HepG2 (cell line): ENCODE results near the gene CDKN2AIP. TPM values are rescaled to one million over a fixed set of nuclear protein-coding genes. Genes with fewer than 3 reads are reported as not detected.

Source experiments
- ATAC-seq: fragments of 200-7000 bp; cut with Tn5 transposase; 3 replicates; pipeline ENCODE4 v1.9.1; 2020; ENCODE audit warnings: mild to moderate bottlenecking, moderate library complexity
- BruUV-seq: library from RNA; stranded (reverse); fragments of 400-500 nt; replicated peaks from 2 replicates; lab custom pipeline; 2021; lab: Mats Ljungman, UMichigan
- CTCF ChIA-PET: fragments of 300-600 bp; formaldehyde crosslinking; extraction: SDS; loops from one replicate; lab custom pipeline; 2021; ENCODE audit warnings: low total read pairs, inconsistent platforms, low intra/inter-chr PET ratio; lab: Yijun Ruan, JAX
- POLR2A ChIA-PET: fragments of 350-600 bp; sonication (Branson Sonifier 250); formaldehyde crosslinking; loops from one replicate; lab custom pipeline; 2020; ENCODE audit warnings: antibody characterized with exemption, inconsistent platforms; lab: Yijun Ruan, JAX
- DNase-seq: peaks from one replicate; pipeline ENCODE4 v3.0.0-alpha.2; 2015; ENCODE audit warnings: low spot score
- FAIRE-seq: peaks from 3 replicates; lab custom pipeline; 2011; peaks lifted over from hg19 to GRCh38; lab: Jason Lieb, UNC
- H2AFZ ChIP-seq: one replicate; pipeline ENCODE4 v1.6.1; 2011; ENCODE audit warnings: low read length, inconsistent platforms
- H3K27ac ChIP-seq: fragments of 300-600 bp; 3 replicates; pipeline ENCODE4 v1.8.0; 2011; ENCODE audit warnings: mixed run types, mild to moderate bottlenecking, mixed read lengths, low read length, inconsistent platforms; ENCODE audit not compliant: insufficient read depth; ENCODE audit errors: extremely low read length
- H3K27me3 ChIP-seq, 2 experiments: fragments of 200-600 bp in 1 of 2; 2 replicates in 1 of 2; 3 replicates in 1 of 2; pipeline versions ENCODE4 v1.6.0 to v1.8.0; 2011; ENCODE audit warnings: low read length in 2 of 2, mild to moderate bottlenecking in 2 of 2, moderate library complexity in 2 of 2, inconsistent platforms in 1 of 2; ENCODE audit not compliant: insufficient read depth in 2 of 2, control insufficient read depth in 1 of 2
- H3K36me3 ChIP-seq, 2 experiments: fragments of 200-600 bp in 1 of 2; replicated peaks in 1 of 2; 2 replicates in 1 of 2; 3 replicates in 1 of 2; pipeline versions ENCODE4 v1.5.1 to v1.8.0; 2011; ENCODE audit warnings: low read length in 2 of 2, inconsistent platforms in 1 of 2; ENCODE audit not compliant: insufficient read depth in 2 of 2, control insufficient read depth in 1 of 2
- H3K4me1 ChIP-seq: 2 replicates; pipeline ENCODE4 v1.5.1; 2012; ENCODE audit warnings: low read length, inconsistent platforms; ENCODE audit not compliant: insufficient read depth
- H3K4me2 ChIP-seq: 2 replicates; pipeline ENCODE4 v1.6.0; 2011; ENCODE audit warnings: low read depth, low read length, inconsistent platforms
- H3K4me3 ChIP-seq, 3 experiments: fragments of 200-600 bp in 1 of 3; sonication (generic), shearing (Covaris generic) in 1 of 3; replicated peaks in 1 of 3; 2 replicates each; pipeline ENCODE4 v1.5.1; 2011 to 2016; ENCODE audit warnings: low read length in 3 of 3, inconsistent platforms in 2 of 3, low read depth in 2 of 3, mild to moderate bottlenecking in 2 of 3, control low read depth in 1 of 3, mixed read lengths in 1 of 3; ENCODE audit not compliant: insufficient read depth in 1 of 3
- H3K79me2 ChIP-seq: one replicate; pipeline ENCODE4 v1.6.1; 2011; ENCODE audit warnings: low read length, inconsistent platforms; ENCODE audit not compliant: insufficient read depth
- H3K9ac ChIP-seq: 2 replicates; pipeline ENCODE4 v1.6.0; 2011; ENCODE audit warnings: mild to moderate bottlenecking, low read depth, low read length, inconsistent platforms; ENCODE audit not compliant: insufficient read depth
- H3K9me3 ChIP-seq: 2 replicates; pipeline ENCODE4 v1.5.1; 2012; ENCODE audit warnings: mild to moderate bottlenecking, low read length
- H4K20me1 ChIP-seq: 2 replicates; pipeline ENCODE4 v1.6.0; 2011; ENCODE audit warnings: inconsistent platforms, mild to moderate bottlenecking, low read length, moderate library complexity; ENCODE audit not compliant: insufficient read depth
- ARID2 ChIP-seq: sonication (generic); formaldehyde crosslinking; IDR thresholded peaks from 2 replicates; pipeline ENCODE4 v1.8.1; 2022; ENCODE audit warnings: mild to moderate bottlenecking, missing genetic modification reagents, borderline replicate concordance
- ATF2 ChIP-seq: sonication (generic); formaldehyde crosslinking; IDR thresholded peaks from 2 replicates; pipeline ENCODE4 v1.4.0; 2020; ENCODE audit warnings: missing genetic modification reagents
- ATF7-NPFF ChIP-seq: sonication (generic); formaldehyde crosslinking; IDR thresholded peaks from 2 replicates; pipeline ENCODE4 v1.8.1; 2023; ENCODE audit warnings: mild to moderate bottlenecking, low read depth, missing genetic modification reagents, moderate library complexity
- ELF3 ChIP-seq: IDR thresholded peaks from 2 replicates; pipeline ENCODE4 v1.6.1; 2016; ENCODE audit warnings: missing genetic modification reagents, missing compliant biosample characterization
- MAFF ChIP-seq: IDR thresholded peaks from 2 replicates; pipeline ENCODE4 v1.6.1; 2011; ENCODE audit warnings: low read depth, low read length, improper control_type of control experiment
- MAFK ChIP-seq, 2 experiments: IDR thresholded peaks in 1 of 2; conservative IDR thresholded peaks in 1 of 2; 2 replicates each; pipeline ENCODE4 v1.6.1; 2011; ENCODE audit warnings: improper control_type of control experiment in 2 of 2, low read length in 2 of 2
- MZF1 ChIP-seq: sonication (generic); formaldehyde crosslinking; IDR thresholded peaks from 2 replicates; pipeline ENCODE4 v1.8.1; 2023; ENCODE audit warnings: mild to moderate bottlenecking, missing genetic modification reagents, borderline replicate concordance
- NBN ChIP-seq: fragments of 450-650 bp; conservative IDR thresholded peaks from 2 replicates; pipeline ENCODE4 v1.6.1; 2017
- RARA ChIP-seq: IDR thresholded peaks from 2 replicates; pipeline ENCODE4 v1.6.1; 2016; ENCODE audit warnings: missing genetic modification reagents, missing compliant biosample characterization
- SIX4 ChIP-seq: sonication (generic); formaldehyde crosslinking; IDR thresholded peaks from 2 replicates; pipeline ENCODE4 v1.4.0; 2020; ENCODE audit warnings: missing genetic modification reagents
- ZNF143 ChIP-seq: sonication (generic); formaldehyde crosslinking; IDR thresholded peaks from 2 replicates; pipeline ENCODE4 v1.4.0; 2020; ENCODE audit warnings: missing genetic modification reagents
- ZNF343 ChIP-seq: sonication (generic); formaldehyde crosslinking; IDR thresholded peaks from 2 replicates; pipeline ENCODE4 v1.4.0; 2020; ENCODE audit warnings: mild to moderate bottlenecking, missing genetic modification reagents
- ZNF446 ChIP-seq: sonication (generic); formaldehyde crosslinking; IDR thresholded peaks from 2 replicates; pipeline ENCODE4 v1.5.0; 2020; ENCODE audit warnings: mild to moderate bottlenecking, missing genetic modification reagents
- ZNF629 ChIP-seq: sonication (generic); formaldehyde crosslinking; conservative IDR thresholded peaks from 2 replicates; pipeline ENCODE4 v1.5.0; 2020; ENCODE audit warnings: missing genetic modification reagents
- ZNF672 ChIP-seq: sonication (generic); formaldehyde crosslinking; IDR thresholded peaks from 2 replicates; pipeline ENCODE4 v1.8.1; 2022; ENCODE audit warnings: missing genetic modification reagents
- ZSCAN29 ChIP-seq: sonication (generic); formaldehyde crosslinking; conservative IDR thresholded peaks from 2 replicates; pipeline ENCODE4 v1.4.0; 2020; ENCODE audit warnings: mild to moderate bottlenecking, missing genetic modification reagents
- WGBS: methylation state at CpG from one replicate; pipeline ENCODE4 v1.1.6; 2017; ENCODE audit warnings: low lambda C conversion rate; 5-methylcytosine and 5-hydroxymethylcytosine counted together
- in situ Hi-C: cut with HindIII; loops from 2 replicates; pipeline ENCODE4 v1.10.0; 2017; ENCODE audit warnings: low pct_unique_long_range_greater_than_20kb; ENCODE audit not compliant: extremely low pct_ligation_motif_present
- intact Hi-C: fragments of 100-400 bp; cut with micrococcal nuclease; formaldehyde crosslinking; loops from one replicate; pipeline ENCODE4 v1.10.0; 2022; ENCODE audit not compliant: unreplicated experiment
- polyA plus RNA-seq, 8 experiments: library from polyadenylated mRNA; depleted of rRNA in 3 of 8; stranded (reverse) in 7 of 8; unstranded in 1 of 8; fragments of >200 nt; fragmentation: Illumina TruSeq in 4 of 8; extraction: Trizol in 4 of 8; gene quantifications; 2 replicates each; pipeline versions ENCODE4 v1.2.1 to v1.2.3, GENCODE V29; 2011 to 2016; ENCODE audit warnings: low read depth in 4 of 8, missing spikeins in 1 of 8, mixed read lengths in 1 of 8; ENCODE audit not compliant: insufficient read depth in 1 of 8
- total RNA-seq, 5 experiments: library from RNA; depleted of rRNA; stranded (reverse); fragments of >200 nt; fragmentation: Illumina TruSeq; extraction: Trizol; gene quantifications; 2 replicates each; pipeline ENCODE4 v1.2.3, GENCODE V29; 2016; ENCODE audit warnings: low read depth in 1 of 5

Gene CDKN2AIP
- total and polyA plus RNA-seq, 2 of the 13 experiments (the other 11 are each of a cell fraction or from before 2014, with no cell fraction given) = 17.0 to 18.7 TPM

- no TSS peak for BruUV-seq
- Histone ChIP-seq H3K27ac (no peak overlapping the region), H2AFZ (no peak overlapping the region), H3K4me1 (no peaks in the 10 kb centered on the region), H3K9me3 (no peaks in the 10 kb centered on the region), H3K4me3 (no peak overlapping the region), H3K9ac (no peak overlapping the region), H4K20me1 (no peaks in the 10 kb centered on the region), H3K4me2 (no peak overlapping the region), H3K27me3 (no peaks in the 10 kb centered on the region), H3K36me3 (no peaks in the 10 kb centered on the region), H3K79me2 (no peaks in the 10 kb centered on the region)
- DNase-seq = no peak
- intact Hi-C loops = no loop called here
- WGBS = 78% methylated on average over 5 of the region's 5 CpGs
- in situ Hi-C loops = no loop called here
- ChIA-PET CTCF (no interaction called here), POLR2A (no interaction called here)
- ATAC-seq = no peak
- TF ChIP-seq ATF2 (CRISPR knock-in tag) (no peak), ZNF343 (CRISPR knock-in tag) (no peak), MAFK (conservative IDR thresholded peaks at IDR 0.05 in 1 of 2, IDR thresholded peaks at IDR 0.05 in 1 of 2; ENCODE audit: low read length in 2 of 2) (peak; percentile 51 to 79; a peak in 3 of 4 replicates), MAFF (peak; percentile 61; the same call in 1 of the 2 replicates), SIX4 (CRISPR knock-in tag) (no peak), ZNF672 (CRISPR knock-in tag) (no peak), ZNF446 (CRISPR knock-in tag) (no peak), ATF7-NPFF (CRISPR knock-in tag) (no peak), MZF1 (CRISPR knock-in tag) (no peak), NBN (no peak), ZNF629 (CRISPR knock-in tag) (no peak), ZNF143 (CRISPR knock-in tag) (no peak), ZSCAN29 (CRISPR knock-in tag) (no peak), ARID2 (CRISPR knock-in tag) (no peak), ELF3 (CRISPR knock-in tag) (no peak), RARA (CRISPR knock-in tag) (no peak)
- no peak for FAIRE-seq
Measured at GRCh38 chr4:183458005-183458404, 13.6 kb downstream of the CDKN2AIP start.
